ENCODE measurements around the gene UBE2Q1.

The UBE2Q1 gene

GRCh38 chr1:154501423-154502065, 56.9 kb downstream of the UBE2Q1 start:
- DNase-seq = no peak

- no peak for DNase-seq
Measured at GRCh38 chr1:154500533-154500932, 57.9 kb downstream of the UBE2Q1 start.

- no peak for DNase-seq
Measured at GRCh38 chr1:154499446-154499845, 59.0 kb downstream of the UBE2Q1 start.
